Uterus (tissue), 2 donors: Measurements from ENCODE around the gene TRMT2A.

Experiments used
- CTCF ChIP-seq, 4 experiments: fragments of 200-600 bp in 2 of 4; fragments of 450-650 bp in 2 of 4; sonication (generic) in 2 of 4; IDR thresholded peaks; one replicate each; pipeline ENCODE4 v1.5.1; 2016 to 2019; ENCODE audit warnings: antibody characterized with exemption in 4 of 4, mild to moderate bottlenecking in 2 of 4, moderate library complexity in 1 of 4
- POLR2A ChIP-seq, 2 donors: fragments of 450-650 bp; IDR thresholded peaks; one replicate each; pipeline ENCODE4 v1.6.1; 2016; ENCODE audit warnings: antibody characterized with exemption in 2 of 2, mild to moderate bottlenecking in 1 of 2, moderate library complexity in 1 of 2

DNA sequence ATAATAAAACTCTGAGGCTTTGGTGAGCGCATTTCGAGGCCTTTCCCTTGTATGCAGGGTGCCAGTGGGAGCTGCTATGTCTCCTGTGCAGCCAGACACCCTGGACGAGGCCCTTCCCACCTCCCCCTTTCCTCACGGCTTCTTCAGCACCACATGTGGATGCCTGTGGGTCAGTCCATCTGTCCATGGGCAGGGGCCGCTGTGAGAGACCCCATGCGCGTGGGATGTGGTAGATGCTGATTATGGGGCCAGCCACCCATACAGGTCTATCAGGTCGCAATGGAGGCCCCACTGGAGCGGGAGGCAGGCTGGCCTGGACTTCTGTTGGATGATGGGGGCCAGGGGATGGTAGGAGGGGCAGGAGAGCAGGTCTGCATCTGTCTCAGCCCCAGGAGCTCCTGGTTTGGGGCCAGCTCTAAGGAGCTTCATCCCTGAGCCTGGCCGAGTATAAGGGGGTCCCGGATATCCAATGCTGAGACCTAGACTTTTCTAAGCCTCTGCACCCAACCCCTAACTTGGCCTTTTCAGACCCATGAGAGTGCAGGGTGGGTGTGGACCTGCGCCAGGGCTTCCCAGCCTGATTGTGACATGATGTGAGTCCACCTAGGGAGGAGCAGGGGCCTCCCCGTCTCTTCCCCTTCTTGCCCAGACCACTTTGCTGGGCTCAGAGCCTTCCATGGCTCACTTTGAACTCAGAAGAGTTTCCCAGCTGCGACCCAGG, 51.0 kb downstream of the TRMT2A start:
- TF ChIP-seq CTCF (IDR thresholded peaks at IDR 0.05) (no peak), POLR2A (IDR thresholded peaks at IDR 0.05) (no peak)
